ENCODE results near the gene CTNND1. TPM values are rescaled to one million over a fixed set of nuclear protein-coding genes. Genes with fewer than 3 reads are reported as not detected.

The CTNND1 gene
- total and polyA plus RNA-seq, 3 donors from 2014 or later: 134 to 227 (median 178) TPM

DNA sequence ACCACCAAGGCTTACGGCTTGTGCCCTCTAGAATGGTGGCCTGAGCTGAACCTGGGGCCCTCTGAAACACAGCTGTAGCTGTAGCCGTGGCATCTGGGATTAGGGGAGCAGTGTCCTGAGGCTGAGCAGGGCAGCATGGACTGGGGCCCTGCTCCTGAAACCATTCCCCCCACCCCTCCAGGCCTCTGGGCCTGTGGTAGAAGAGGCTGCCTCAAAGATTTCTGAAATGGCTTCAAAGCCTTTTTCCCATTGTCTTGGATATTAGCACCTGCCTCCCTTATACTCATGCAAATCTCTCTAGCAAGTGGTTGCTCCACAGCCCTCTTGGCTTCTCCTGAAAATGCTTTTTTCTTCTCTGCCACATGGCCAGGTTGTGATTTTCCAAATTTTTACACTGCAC, 106.9 kb downstream of the CTNND1 start:
- no peak for DNase-seq
- H3K4me1 ChIP-seq: no peaks in the 10 kb centered on the region
- TF ChIP-seq, protein P1, sequence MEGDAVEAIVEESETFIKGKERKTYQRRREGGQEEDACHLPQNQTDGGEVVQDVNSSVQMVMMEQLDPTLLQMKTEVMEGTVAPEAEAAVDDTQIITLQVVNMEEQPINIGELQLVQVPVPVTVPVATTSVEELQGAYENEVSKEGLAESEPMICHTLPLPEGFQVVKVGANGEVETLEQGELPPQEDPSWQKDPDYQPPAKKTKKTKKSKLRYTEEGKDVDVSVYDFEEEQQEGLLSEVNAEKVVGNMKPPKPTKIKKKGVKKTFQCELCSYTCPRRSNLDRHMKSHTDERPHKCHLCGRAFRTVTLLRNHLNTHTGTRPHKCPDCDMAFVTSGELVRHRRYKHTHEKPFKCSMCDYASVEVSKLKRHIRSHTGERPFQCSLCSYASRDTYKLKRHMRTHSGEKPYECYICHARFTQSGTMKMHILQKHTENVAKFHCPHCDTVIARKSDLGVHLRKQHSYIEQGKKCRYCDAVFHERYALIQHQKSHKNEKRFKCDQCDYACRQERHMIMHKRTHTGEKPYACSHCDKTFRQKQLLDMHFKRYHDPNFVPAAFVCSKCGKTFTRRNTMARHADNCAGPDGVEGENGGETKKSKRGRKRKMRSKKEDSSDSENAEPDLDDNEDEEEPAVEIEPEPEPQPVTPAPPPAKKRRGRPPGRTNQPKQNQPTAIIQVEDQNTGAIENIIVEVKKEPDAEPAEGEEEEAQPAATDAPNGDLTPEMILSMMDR (IDR thresholded peaks at IDR 0.05): no peak
- no peak for TF ChIP-seq POLR2A (IDR thresholded peaks at IDR 0.05)
- intact Hi-C loops (cut with DNase I; ENCODE audit: low total_unique reads): loop anchor here (10.0 kb wide), 1 partner anchor 56 kb away; no protein-coding TSS in a partner anchor
- no peaks in the 10 kb centered on the region for H3K27me3 ChIP-seq
- no peaks in the 10 kb centered on the region for H3K9me3 ChIP-seq
- H3K4me3 ChIP-seq: no peak overlapping the region
- 83 to 89% methylated on average over 2 of the region's 2 CpGs for WGBS, 2 donors
- no peaks in the 10 kb centered on the region for H3K36me3 ChIP-seq (ENCODE audit: low read depth, missing control alignments)
- no peak overlapping the region for H3K27ac ChIP-seq

Small RNAs within 50 kb of the gene (small RNA-seq; reads per million reads assigned to genes)
- 0 reads per million in 2 donors for gene AP001931.1
- 0 reads per million in 2 donors for gene TMX2-CTNND1

Other genes starting within 250 kb of the CTNND1 start
- gene SLC43A1, start 246.1 kb upstream of the CTNND1 start, total RNA-seq: 10 to 100 TPM; 12.2 to 12.3 TPM
- 6.5 TPM for gene SLC43A1, start 246.1 kb upstream of the CTNND1 start, polyA plus RNA-seq (ENCODE audit: insufficient read depth, low read depth, low replicate concordance)
- 10 to 100 TPM; 27.7 to 49.1 TPM for gene TIMM10, start 231.0 kb upstream of the CTNND1 start, total RNA-seq
- gene TIMM10, start 231.0 kb upstream of the CTNND1 start, polyA plus RNA-seq (ENCODE audit: insufficient read depth, low read depth, low replicate concordance): 56.9 TPM
- under 1 TPM; 0.37 to 0.47 TPM for gene SMTNL1, start 224.2 kb upstream of the CTNND1 start, total RNA-seq
- 2.0 TPM for gene SMTNL1, start 224.2 kb upstream of the CTNND1 start, polyA plus RNA-seq (ENCODE audit: insufficient read depth, low read depth, low replicate concordance)
- gene UBE2L6, start 194.1 kb upstream of the CTNND1 start, total RNA-seq: 10 to 100 TPM; 13.3 to 19.8 TPM
- gene UBE2L6, start 194.1 kb upstream of the CTNND1 start, polyA plus RNA-seq (ENCODE audit: insufficient read depth, low read depth, low replicate concordance): 43.6 TPM
- 100 to 1,000 TPM in 1 of 2 donors, 10 to 100 TPM in 1; 53.6 to 113 TPM for gene SERPING1, start 164.1 kb upstream of the CTNND1 start, total RNA-seq
- gene SERPING1, start 164.1 kb upstream of the CTNND1 start, polyA plus RNA-seq (ENCODE audit: insufficient read depth, low read depth, low replicate concordance): 273 TPM
- gene YPEL4, start 111.9 kb upstream of the CTNND1 start, total RNA-seq: 1 to 10 TPM; 1.4 to 3.4 TPM
- 4.2 TPM for gene YPEL4, start 111.9 kb upstream of the CTNND1 start, polyA plus RNA-seq (ENCODE audit: insufficient read depth, low read depth, low replicate concordance)
- 10 to 100 TPM; 15.5 to 19.8 TPM for gene CLP1, start 104.0 kb upstream of the CTNND1 start, total RNA-seq
- 14.4 TPM for gene CLP1, start 104.0 kb upstream of the CTNND1 start, polyA plus RNA-seq (ENCODE audit: insufficient read depth, low read depth, low replicate concordance)
- gene ZDHHC5, start 93.7 kb upstream of the CTNND1 start, total RNA-seq: 10 to 100 TPM; 75.4 to 79.8 TPM
- 124 TPM for gene ZDHHC5, start 93.7 kb upstream of the CTNND1 start, polyA plus RNA-seq (ENCODE audit: insufficient read depth, low read depth, low replicate concordance)
- 10 to 100 TPM; 49.9 to 52.3 TPM for gene MED19, start 49.6 kb upstream of the CTNND1 start, total RNA-seq
- 48.3 TPM for gene MED19, start 49.6 kb upstream of the CTNND1 start, polyA plus RNA-seq (ENCODE audit: insufficient read depth, low read depth, low replicate concordance)
- 10 to 100 TPM; 73.3 to 85.9 TPM for gene TMX2, start 49.2 kb upstream of the CTNND1 start, total RNA-seq
- gene TMX2, start 49.2 kb upstream of the CTNND1 start, polyA plus RNA-seq (ENCODE audit: insufficient read depth, low read depth, low replicate concordance): 88.6 TPM
- gene SELENOH, start 20.3 kb upstream of the CTNND1 start, total RNA-seq: 100 to 1,000 TPM; 157 to 222 TPM
- 71.3 TPM for gene SELENOH, start 20.3 kb upstream of the CTNND1 start, polyA plus RNA-seq (ENCODE audit: insufficient read depth, low read depth, low replicate concordance)
- 1 to 10 TPM; 3.1 to 7.2 TPM for gene BTBD18, start 10.0 kb upstream of the CTNND1 start, total RNA-seq
- 2.8 TPM for gene BTBD18, start 10.0 kb upstream of the CTNND1 start, polyA plus RNA-seq (ENCODE audit: insufficient read depth, low read depth, low replicate concordance)

All from testis (tissue), 3 donors.